Measurements from ENCODE around the gene TMC1.

GRCh38 chr9:72612449-72612848 is 91.0 kb downstream of the TMC1 start:
- TF ChIP-seq CTCF (IDR thresholded peaks at IDR 0.05) (no peak), POLR2A (IDR thresholded peaks at IDR 0.05) (no peak)
